Measurements from ENCODE around the gene DSCAM.
"Not testable (repeated sequence)": the region's sequence is repeated elsewhere in the genome, so short reads cannot be mapped to it uniquely, and the experiment has no call there.

The DSCAM gene, protein sequence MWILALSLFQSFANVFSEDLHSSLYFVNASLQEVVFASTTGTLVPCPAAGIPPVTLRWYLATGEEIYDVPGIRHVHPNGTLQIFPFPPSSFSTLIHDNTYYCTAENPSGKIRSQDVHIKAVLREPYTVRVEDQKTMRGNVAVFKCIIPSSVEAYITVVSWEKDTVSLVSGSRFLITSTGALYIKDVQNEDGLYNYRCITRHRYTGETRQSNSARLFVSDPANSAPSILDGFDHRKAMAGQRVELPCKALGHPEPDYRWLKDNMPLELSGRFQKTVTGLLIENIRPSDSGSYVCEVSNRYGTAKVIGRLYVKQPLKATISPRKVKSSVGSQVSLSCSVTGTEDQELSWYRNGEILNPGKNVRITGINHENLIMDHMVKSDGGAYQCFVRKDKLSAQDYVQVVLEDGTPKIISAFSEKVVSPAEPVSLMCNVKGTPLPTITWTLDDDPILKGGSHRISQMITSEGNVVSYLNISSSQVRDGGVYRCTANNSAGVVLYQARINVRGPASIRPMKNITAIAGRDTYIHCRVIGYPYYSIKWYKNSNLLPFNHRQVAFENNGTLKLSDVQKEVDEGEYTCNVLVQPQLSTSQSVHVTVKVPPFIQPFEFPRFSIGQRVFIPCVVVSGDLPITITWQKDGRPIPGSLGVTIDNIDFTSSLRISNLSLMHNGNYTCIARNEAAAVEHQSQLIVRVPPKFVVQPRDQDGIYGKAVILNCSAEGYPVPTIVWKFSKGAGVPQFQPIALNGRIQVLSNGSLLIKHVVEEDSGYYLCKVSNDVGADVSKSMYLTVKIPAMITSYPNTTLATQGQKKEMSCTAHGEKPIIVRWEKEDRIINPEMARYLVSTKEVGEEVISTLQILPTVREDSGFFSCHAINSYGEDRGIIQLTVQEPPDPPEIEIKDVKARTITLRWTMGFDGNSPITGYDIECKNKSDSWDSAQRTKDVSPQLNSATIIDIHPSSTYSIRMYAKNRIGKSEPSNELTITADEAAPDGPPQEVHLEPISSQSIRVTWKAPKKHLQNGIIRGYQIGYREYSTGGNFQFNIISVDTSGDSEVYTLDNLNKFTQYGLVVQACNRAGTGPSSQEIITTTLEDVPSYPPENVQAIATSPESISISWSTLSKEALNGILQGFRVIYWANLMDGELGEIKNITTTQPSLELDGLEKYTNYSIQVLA (N-terminal part only)

DNA sequence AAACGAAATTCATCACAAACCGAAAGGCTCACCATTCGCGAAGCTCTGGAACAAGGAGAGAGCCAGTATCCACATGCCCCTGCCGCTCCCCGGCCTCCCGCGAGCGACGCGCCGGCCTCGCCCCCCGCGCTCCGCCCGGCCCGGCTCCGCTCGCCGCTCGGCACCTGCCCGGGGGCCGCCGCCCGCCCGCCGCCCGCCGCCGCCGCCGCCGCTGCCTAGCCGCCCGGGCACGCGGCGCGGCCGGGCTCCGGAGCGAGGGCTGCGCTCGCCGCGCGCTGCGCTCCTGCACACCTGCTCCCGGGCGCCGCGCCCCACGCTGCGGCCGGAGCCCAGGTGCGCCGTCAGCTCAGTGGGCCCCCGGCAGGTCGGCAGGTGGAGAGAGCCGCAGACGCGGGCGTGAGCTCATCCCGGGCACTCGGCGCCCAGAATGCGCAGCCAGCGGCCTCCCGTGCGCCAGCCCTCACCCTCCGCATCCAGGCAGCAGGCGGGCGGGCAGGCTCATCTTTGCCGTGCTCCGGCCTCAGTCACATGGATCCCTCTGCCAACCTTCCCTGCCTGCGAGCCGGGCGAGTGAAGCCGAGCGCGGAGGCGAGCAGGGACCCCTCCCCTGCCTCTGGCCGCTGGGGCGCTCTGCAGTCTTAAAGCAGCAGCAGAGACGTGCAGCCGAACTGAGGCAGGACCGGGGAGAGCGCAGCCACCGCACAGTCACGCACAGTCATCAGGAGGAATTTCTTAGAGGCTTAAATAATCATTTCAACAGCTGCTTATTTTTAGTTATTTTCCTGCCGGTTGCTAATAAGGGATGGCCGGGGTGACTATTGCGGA, at the start of gene DSCAM:
TSS of gene DSCAM (minus strand) at position 572 of the 825 bp plus-strand sequence. CDS start at position 75, 497 bp downstream.
- Histone ChIP-seq H3K9me3 (ENCODE audit: control insufficient read depth, low read length) (no peaks in the 10 kb centered on the region), H3K4me1 (ENCODE audit: control insufficient read depth, insufficient read depth, low read length) (peaks cover 4% of the 10 kb centered on the region), H3K9ac (ENCODE audit: low read length) (no peak within 1 kb of the TSS), H3K27me3 (ENCODE audit: control insufficient read depth, insufficient read depth, low read length) (peaks cover 39% of the 10 kb centered on the region), H3K36me3 (ENCODE audit: control insufficient read depth, insufficient read depth, low read length) (no peaks in the 10 kb centered on the region), H3K4me3 (ENCODE audit: low read length) (no peak within 1 kb of the TSS)

DNA sequence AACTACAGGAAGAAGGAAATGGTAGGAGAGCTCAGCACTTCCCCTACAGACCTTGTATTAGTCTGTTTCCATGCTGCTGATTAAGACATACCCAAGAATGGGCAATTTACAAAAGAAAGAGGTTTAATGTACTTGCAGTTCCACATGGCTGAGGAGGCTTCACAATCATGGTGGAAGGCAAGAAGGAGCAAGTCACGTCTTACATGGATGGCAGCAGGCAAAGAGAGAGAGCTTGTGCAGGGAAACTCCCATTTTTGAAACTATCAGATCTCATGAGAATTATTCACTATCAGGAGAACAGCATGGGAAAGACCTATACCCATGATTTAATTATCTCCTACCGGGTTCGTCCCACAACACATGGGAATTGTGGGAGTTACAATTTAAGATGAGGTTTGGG, 48.7 kb upstream of the DSCAM start:
- not testable (repeated sequence) for H3K9ac ChIP-seq (ENCODE audit: low read length); H3K4me3 ChIP-seq (ENCODE audit: low read length); H3K9me3 ChIP-seq (ENCODE audit: control insufficient read depth, low read length); H3K36me3 ChIP-seq (ENCODE audit: control insufficient read depth, insufficient read depth, low read length); H3K4me1 ChIP-seq (ENCODE audit: control insufficient read depth, insufficient read depth, low read length); H3K27me3 ChIP-seq (ENCODE audit: control insufficient read depth, insufficient read depth, low read length)

GRCh38 chr21:40886931-40887330, 40.0 kb upstream of the DSCAM start:
- H3K4me1 ChIP-seq (ENCODE audit: control insufficient read depth, insufficient read depth, low read length), result peaks cover 8% of the 10 kb centered on the region
- H3K9ac ChIP-seq (ENCODE audit: low read length), result no peak overlapping the region
- H3K36me3 ChIP-seq (ENCODE audit: control insufficient read depth, insufficient read depth, low read length), result no peaks in the 10 kb centered on the region

GRCh38 chr21:40886006-40886405, 39.0 kb upstream of the DSCAM start:
- peaks cover 15% of the 10 kb centered on the region for H3K4me1 ChIP-seq (ENCODE audit: control insufficient read depth, insufficient read depth, low read length)
- no peak overlapping the region for H3K9ac ChIP-seq (ENCODE audit: low read length)
- H3K9me3 ChIP-seq (ENCODE audit: control insufficient read depth, low read length), result no peaks in the 10 kb centered on the region
- no peaks in the 10 kb centered on the region for H3K27me3 ChIP-seq (ENCODE audit: control insufficient read depth, insufficient read depth, low read length)
- no peaks in the 10 kb centered on the region for H3K36me3 ChIP-seq (ENCODE audit: control insufficient read depth, insufficient read depth, low read length)
- no peak overlapping the region for H3K4me3 ChIP-seq (ENCODE audit: low read length)

More at GRCh38 chr21:40886931-40887330, 40.0 kb upstream of the DSCAM start:
- no peaks in the 10 kb centered on the region for H3K27me3 ChIP-seq (ENCODE audit: control insufficient read depth, insufficient read depth, low read length)
- H3K9me3 ChIP-seq (ENCODE audit: control insufficient read depth, low read length), result no peaks in the 10 kb centered on the region
- no peak overlapping the region for H3K4me3 ChIP-seq (ENCODE audit: low read length)

- Histone ChIP-seq H3K4me1 (ENCODE audit: control insufficient read depth, insufficient read depth, low read length) (peaks cover 15% of the 10 kb centered on the region), H3K4me3 (ENCODE audit: low read length) (no peak overlapping the region), H3K36me3 (ENCODE audit: control insufficient read depth, insufficient read depth, low read length) (no peaks in the 10 kb centered on the region), H3K9ac (ENCODE audit: low read length) (no peak overlapping the region), H3K9me3 (ENCODE audit: control insufficient read depth, low read length) (no peaks in the 10 kb centered on the region), H3K27me3 (ENCODE audit: control insufficient read depth, insufficient read depth, low read length) (no peaks in the 10 kb centered on the region)
These were observed 35.4 kb upstream of the DSCAM start for GRCh38 chr21:40882192-40882915.

- H3K9ac ChIP-seq (ENCODE audit: low read length), result no peak overlapping the region
- no peaks in the 10 kb centered on the region for H3K27me3 ChIP-seq (ENCODE audit: control insufficient read depth, insufficient read depth, low read length)
- no peaks in the 10 kb centered on the region for H3K9me3 ChIP-seq (ENCODE audit: control insufficient read depth, low read length)
- H3K4me1 ChIP-seq (ENCODE audit: control insufficient read depth, insufficient read depth, low read length), result peaks cover 15% of the 10 kb centered on the region
- H3K36me3 ChIP-seq (ENCODE audit: control insufficient read depth, insufficient read depth, low read length), result no peaks in the 10 kb centered on the region
- no peak overlapping the region for H3K4me3 ChIP-seq (ENCODE audit: low read length)
These were observed 34.8 kb upstream of the DSCAM start for GRCh38 chr21:40881767-40882166.

GRCh38 chr21:40871099-40871498, 24.1 kb upstream of the DSCAM start:
- Histone ChIP-seq H3K9me3 (ENCODE audit: control insufficient read depth, low read length) (no peaks in the 10 kb centered on the region), H3K36me3 (ENCODE audit: control insufficient read depth, insufficient read depth, low read length) (no peaks in the 10 kb centered on the region), H3K4me3 (ENCODE audit: low read length) (no peak overlapping the region), H3K27me3 (ENCODE audit: control insufficient read depth, insufficient read depth, low read length) (no peaks in the 10 kb centered on the region), H3K4me1 (ENCODE audit: control insufficient read depth, insufficient read depth, low read length) (no peaks in the 10 kb centered on the region), H3K9ac (ENCODE audit: low read length) (no peak overlapping the region)

DNA sequence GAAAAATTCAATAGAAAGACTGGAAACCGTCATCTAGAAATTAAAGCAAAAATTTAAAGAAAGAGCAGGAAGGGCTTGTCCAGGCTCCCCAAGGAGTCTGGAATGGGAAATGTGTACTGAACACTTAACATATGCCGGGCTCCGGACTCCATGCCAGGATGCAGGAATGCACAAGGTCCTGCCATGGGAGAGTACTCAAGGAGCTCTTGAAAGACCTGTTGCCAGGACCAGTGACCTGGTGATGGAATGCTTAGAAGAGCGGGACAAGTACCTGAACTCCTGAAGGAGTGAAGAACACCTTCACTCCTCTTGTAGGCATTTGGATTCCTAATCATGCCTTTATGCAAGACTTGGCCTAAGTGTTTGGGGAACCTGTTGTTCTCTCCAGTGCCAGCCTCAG, 16.9 kb upstream of the DSCAM start:
- Histone ChIP-seq H3K9ac (ENCODE audit: low read length) (no peak overlapping the region), H3K9me3 (ENCODE audit: control insufficient read depth, low read length) (no peaks in the 10 kb centered on the region), H3K27me3 (ENCODE audit: control insufficient read depth, insufficient read depth, low read length) (no peaks in the 10 kb centered on the region), H3K36me3 (ENCODE audit: control insufficient read depth, insufficient read depth, low read length) (no peaks in the 10 kb centered on the region), H3K4me3 (ENCODE audit: low read length) (no peak overlapping the region), H3K4me1 (ENCODE audit: control insufficient read depth, insufficient read depth, low read length) (no peaks in the 10 kb centered on the region)

GRCh38 chr21:40858517-40858916, 11.6 kb upstream of the DSCAM start:
- Histone ChIP-seq H3K4me1 (ENCODE audit: control insufficient read depth, insufficient read depth, low read length) (no peaks in the 10 kb centered on the region), H3K27me3 (ENCODE audit: control insufficient read depth, insufficient read depth, low read length) (no peaks in the 10 kb centered on the region), H3K9ac (ENCODE audit: low read length) (no peak overlapping the region), H3K4me3 (ENCODE audit: low read length) (no peak overlapping the region), H3K9me3 (ENCODE audit: control insufficient read depth, low read length) (no peaks in the 10 kb centered on the region), H3K36me3 (ENCODE audit: control insufficient read depth, insufficient read depth, low read length) (no peaks in the 10 kb centered on the region)

GRCh38 chr21:40853956-40854688, 7.2 kb upstream of the DSCAM start:
- Histone ChIP-seq H3K36me3 (ENCODE audit: control insufficient read depth, insufficient read depth, low read length) (no peaks in the 10 kb centered on the region), H3K9me3 (ENCODE audit: control insufficient read depth, low read length) (no peaks in the 10 kb centered on the region), H3K9ac (ENCODE audit: low read length) (no peak overlapping the region), H3K27me3 (ENCODE audit: control insufficient read depth, insufficient read depth, low read length) (peaks cover 8% of the 10 kb centered on the region), H3K4me1 (ENCODE audit: control insufficient read depth, insufficient read depth, low read length) (peaks cover 4% of the 10 kb centered on the region), H3K4me3 (ENCODE audit: low read length) (no peak overlapping the region)
